Skin of body (tissue), 2 donors: ENCODE measurements around the gene CFAP99. TPM values are rescaled to one million over a fixed set of nuclear protein-coding genes. Genes with fewer than 3 reads are reported as not detected.
"Not testable (repeated sequence)": the region's sequence is repeated elsewhere in the genome, so short reads cannot be mapped to it uniquely, and the experiment has no call there.

Experiments used
- DNase-seq: peaks from one replicate; lab custom pipeline; 2025; lab: John Stamatoyannopoulos, UW
- total RNA-seq: library from RNA; depleted of rRNA; stranded (reverse); fragments of >200 nt; gene quantifications from one replicate; pipeline ENCODE4 v1.2.3, GENCODE V29; 2014

The CFAP99 gene
- total RNA-seq, 1 donor from 2014 or later = not detected

DNA sequence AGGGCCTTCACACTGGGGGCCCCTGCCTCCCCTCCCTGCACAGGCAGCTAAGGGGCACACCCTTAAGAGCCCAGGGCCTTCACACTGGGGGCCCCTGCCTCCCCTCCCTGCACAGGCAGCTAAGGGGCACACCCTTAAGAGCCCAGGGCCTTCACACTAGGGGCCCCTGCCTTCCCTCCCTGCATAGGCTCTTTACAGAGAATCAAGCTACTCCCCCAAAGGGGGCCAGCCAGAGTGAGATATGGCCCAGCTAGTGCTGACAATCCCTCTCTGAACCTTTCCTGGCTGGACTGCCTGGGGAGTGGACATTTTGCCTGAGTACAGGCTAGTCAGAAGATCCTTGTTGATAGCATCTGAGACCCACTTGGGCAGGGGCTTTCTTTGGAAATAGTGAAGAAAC, 46.8 kb downstream of the CFAP99 start:
- not testable (repeated sequence) for DNase-seq

DNA sequence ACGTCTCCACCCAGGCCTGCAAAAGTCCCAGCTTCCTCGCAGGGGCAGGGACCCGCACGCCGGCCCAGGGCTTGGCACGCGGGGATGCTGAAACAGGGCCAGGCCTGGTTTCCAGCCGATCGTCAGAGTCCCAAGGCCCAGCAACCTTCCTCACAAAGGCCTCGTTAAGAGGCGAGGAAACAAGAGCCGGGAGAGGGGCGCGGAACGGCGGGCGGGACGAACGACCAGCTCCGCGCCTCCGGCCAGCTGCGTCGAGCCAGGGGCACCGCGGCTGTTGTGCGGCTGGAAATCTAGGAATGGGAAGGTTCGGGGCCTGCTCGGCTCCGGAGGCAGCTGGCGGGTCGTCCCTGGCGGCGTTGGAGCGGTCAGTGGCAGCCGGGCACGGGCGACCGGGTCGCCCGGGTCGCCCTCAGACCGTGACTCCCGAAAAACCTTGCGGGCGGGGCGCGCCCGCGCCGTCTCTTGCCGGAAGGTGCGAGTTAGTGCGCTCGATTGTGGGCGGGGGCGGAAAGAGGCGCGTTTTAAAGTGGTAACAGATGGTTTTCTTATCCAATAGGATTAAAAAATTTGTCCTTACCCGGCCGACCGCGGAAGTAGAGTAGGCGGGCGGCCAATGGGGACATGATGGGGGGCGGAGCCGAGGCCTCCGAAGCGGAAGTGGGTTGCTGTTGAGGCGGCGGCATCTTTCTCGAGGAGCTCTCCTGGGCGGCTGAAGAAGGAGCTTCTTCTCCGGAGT, 49.9 kb downstream of the CFAP99 start, which contains the start of gene RNF4:
Gene RNF4, plus strand, starts transcription at position 651 of the 736 bp plus-strand sequence. CDS start 21,388 bp downstream, outside the sequence.
- peak; percentile 94 for DNase-seq

DNA sequence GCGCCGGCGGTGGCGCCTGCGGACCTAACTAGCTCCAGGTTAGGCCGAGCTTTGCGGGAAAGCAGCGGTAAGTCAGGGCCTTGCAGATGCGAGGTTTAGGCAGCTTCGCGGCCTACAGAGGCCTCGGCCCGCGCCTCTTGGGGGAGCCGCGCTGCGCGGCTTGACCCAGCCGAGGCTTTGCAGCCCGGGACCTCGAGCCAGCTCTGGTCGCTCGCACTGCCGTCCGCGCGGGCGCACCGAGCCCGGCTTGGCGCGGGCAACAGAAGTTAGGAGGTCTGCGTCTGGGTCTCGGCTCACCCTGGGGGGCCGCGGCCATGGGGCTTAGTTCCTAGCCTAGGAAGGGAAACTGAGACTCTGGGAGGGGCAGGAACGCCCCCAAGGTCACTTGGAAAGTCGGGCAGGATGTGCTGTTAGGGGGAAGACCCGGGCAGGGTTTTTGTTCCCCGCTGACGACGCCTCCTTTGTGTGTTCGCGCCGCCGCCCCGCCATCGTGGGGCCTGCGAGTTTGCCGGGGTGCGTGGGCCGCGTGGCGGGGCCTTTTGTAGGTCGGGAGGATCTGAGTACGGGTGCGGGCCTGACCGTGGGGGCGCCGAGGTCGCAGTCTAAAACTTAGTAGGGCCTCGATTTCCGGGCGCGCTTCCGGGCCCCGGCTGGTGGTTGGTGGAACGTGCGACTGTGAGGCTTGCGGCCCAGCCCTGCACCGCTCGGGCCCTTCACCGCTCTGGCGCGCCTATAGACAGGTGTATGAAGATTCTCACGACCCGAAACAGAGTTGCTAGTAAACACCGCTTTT, 50.6 kb downstream of the CFAP99 start:
- DNase-seq = no peak

DNA sequence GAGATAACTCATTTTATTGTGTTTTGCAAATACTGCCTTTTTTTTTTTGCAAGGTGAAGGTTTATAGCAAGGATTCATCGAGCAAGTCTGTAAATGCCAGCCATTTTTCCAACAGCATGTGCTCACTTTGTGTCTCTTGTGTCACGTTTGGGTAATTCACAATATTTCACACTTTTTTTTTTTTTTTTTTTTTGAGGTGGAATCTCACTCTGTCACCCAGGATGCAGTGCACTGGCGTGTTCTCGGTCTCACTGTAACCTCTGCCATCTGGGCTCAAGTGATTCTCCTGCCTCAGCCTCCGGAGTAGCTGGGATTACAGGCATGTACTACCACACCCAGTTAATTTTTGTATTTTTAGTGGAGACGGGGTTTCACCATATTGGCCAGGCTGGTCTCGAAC, 52.0 kb downstream of the CFAP99 start:
- DNase-seq = no peak

- no peak for DNase-seq
Measured at GRCh38 chr4:2472187-2472586, 53.4 kb downstream of the CFAP99 start.

GRCh38 chr4:2478229-2478628, 59.5 kb downstream of the CFAP99 start:
- peak; percentile 59 for DNase-seq

GRCh38 chr4:2480649-2481048, 61.9 kb downstream of the CFAP99 start:
- no peak for DNase-seq

GRCh38 chr4:2482192-2482591, 63.4 kb downstream of the CFAP99 start:
- DNase-seq = no peak

GRCh38 chr4:2482693-2483092, 63.9 kb downstream of the CFAP99 start:
- no peak for DNase-seq

DNA sequence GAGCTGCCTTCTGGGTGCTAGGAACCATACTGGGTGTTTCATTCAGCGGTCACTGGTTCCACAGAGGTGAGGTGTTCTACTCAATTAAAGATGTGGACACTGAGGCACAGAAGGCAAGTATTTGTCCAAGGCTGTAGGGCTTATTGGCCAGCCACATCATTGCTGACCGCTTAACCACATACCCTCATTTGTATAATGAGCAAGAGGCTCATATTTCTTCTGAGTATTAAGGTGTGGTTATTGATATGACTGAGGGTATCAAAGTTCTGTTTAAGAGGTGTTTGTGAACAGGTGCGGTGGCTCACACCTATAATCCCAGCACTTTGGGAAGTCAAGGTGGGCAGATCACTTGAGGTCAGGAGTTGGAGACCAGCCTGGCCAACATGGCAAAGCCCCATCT, 64.5 kb downstream of the CFAP99 start:
- DNase-seq = no peak

DNA sequence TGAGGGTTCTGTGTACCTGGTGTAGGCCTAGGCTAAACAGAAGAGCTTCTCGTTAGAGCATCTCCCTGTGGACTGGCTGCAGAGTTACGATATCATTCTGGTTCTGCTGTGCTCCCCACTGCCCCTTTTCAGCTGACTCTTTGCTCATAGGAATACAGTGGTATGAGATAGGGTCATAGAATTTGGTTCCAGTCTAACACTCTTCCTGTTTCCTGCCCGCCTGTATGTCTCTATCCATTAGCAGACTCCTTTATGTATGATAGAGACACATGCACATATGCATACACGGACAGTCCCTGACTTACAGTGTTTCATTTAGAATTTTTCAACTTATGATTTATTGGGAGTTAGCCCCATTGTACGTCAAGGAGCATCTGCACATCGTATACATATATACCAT, 65.4 kb downstream of the CFAP99 start:
- no peak for DNase-seq

DNA sequence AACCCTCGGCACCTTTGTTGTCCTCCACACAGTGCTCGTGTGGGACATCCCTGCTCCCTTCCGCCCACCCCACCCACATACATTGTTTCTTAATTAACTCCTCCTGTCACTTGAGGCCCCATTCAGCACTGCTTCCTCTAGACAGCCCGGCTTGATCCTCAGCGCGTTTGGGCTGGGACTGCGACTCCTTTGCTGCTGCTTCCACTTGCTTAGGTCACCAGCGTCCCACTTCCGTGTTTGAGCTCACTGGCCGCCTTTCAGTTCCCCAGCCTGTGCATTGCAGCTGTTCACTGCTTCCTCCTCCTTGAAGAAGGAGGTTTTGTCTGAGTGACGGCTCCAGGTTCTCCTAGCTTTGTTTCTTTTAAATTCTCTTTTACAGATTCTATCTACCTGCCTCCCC, 66.2 kb downstream of the CFAP99 start:
- peak; percentile 79 for DNase-seq

GRCh38 chr4:2485956-2486355, 67.2 kb downstream of the CFAP99 start:
- DNase-seq = no peak

GRCh38 chr4:2486981-2487380, 68.2 kb downstream of the CFAP99 start:
- no peak for DNase-seq

DNA sequence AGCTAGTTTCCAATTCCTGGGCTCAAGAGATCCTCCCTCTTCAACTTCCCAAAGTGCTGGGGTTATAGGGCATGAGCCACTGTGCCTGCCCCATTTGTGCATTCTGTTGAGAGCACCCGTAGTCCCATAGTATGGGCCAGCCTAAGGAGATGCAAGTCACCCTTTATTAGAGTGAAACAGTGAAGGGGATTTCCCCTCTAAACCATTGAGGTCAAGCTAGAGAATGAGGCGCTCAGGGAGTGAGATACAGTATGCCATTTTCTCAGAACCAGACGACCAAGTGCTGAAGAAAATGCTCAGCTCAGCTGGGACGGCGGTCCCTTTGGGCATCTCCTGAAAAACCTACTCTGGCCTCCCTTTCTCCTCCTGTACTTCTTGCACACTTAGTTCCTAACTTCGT, 68.9 kb downstream of the CFAP99 start:
- no peak for DNase-seq

DNA sequence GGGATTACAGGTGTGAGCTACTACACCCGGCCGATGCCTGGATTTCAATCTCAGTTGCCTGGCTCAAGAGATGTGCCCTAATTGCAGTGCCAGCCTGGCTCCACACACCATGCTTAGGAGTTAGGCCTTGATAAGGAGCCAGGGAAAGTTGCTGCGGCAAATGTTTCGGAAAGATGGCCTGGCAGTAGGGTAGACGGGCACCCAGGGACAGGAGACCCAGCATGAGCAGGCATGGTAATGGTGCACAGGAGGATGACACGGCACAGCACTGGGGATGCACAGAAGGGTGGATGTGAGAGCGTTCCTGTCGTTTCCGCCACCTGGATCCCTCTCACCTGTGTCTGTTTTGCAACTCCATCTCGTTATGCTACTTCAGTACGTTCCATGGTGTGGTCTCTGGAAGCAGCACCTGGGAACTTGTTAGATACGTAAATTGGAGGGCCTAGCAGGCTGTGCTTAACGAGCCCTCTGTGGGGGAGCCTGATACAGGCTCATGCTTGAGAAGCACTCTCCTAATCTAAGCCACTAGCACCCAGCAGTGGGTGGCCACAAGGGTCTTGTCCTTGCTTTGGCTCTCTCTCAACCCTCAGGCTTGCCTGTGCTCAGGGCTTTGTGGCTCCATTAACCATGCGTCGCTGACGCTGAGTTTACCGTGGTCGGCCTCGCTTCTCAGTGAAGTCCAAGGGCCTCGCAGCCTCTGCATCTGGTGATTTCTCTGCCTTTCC, 70.5 kb downstream of the CFAP99 start:
- no peak for DNase-seq

- no peak for DNase-seq
Measured at GRCh38 chr4:2489841-2490552, 71.2 kb downstream of the CFAP99 start.

DNA sequence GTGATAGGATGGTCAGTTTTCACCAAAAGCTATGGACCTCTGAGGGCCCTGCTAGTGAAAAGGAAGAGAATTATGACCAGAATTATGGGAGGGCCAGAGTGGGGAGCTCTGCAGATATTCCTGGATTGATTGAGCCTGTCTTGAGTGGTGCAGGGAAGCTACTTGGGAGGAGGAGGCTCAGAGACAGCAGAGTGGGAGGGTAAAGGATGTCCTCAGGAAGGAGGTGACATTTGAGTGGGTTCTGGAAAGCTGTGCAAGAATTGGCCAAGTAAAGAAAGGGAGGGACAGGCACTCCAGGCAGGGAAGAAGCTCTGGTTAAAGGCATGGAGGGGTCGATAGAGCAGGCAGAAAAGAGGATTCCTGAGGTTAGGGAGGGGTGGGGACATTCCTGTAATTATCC, 74.2 kb downstream of the CFAP99 start:
- DNase-seq = no peak

GRCh38 chr4:2494992-2495391, 76.2 kb downstream of the CFAP99 start:
- DNase-seq = no peak

DNA sequence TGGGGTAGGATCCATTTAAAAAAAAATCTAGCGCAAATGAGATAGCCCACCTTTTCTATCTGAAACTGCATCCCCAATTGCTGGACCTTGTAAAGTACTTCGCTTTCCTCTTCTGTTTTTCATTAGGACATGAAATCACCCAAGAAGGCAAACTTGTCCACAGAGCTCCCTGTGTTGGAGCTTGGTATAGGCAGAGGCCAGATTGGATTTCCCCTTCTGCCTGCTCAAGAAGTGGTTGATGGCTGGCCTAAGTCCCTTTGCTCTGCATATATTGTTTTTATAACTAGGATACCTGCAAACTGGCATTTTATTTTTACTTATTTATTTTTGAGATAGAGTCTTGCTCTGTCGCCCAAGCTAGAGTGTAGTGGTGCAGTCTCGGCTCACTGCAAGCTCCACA, 78.6 kb downstream of the CFAP99 start:
- no peak for DNase-seq

- DNase-seq = no peak
Measured at GRCh38 chr4:2497931-2498330, 79.2 kb downstream of the CFAP99 start.
